HG02763 (cell line): ENCODE measurements around the gene ZNG1B.
"Not testable (repeated sequence)": the region's sequence is repeated elsewhere in the genome, so short reads cannot be mapped to it uniquely, and the experiment has no call there.

Source experiments
- ATAC-seq: cut with Tn5 transposase; IDR thresholded peaks from one replicate; pipeline ENCODE4 v1.9.1; 2021; ENCODE audit warnings: mild to moderate bottlenecking, moderate library complexity; ENCODE audit not compliant: unreplicated experiment

The ZNG1B gene

DNA sequence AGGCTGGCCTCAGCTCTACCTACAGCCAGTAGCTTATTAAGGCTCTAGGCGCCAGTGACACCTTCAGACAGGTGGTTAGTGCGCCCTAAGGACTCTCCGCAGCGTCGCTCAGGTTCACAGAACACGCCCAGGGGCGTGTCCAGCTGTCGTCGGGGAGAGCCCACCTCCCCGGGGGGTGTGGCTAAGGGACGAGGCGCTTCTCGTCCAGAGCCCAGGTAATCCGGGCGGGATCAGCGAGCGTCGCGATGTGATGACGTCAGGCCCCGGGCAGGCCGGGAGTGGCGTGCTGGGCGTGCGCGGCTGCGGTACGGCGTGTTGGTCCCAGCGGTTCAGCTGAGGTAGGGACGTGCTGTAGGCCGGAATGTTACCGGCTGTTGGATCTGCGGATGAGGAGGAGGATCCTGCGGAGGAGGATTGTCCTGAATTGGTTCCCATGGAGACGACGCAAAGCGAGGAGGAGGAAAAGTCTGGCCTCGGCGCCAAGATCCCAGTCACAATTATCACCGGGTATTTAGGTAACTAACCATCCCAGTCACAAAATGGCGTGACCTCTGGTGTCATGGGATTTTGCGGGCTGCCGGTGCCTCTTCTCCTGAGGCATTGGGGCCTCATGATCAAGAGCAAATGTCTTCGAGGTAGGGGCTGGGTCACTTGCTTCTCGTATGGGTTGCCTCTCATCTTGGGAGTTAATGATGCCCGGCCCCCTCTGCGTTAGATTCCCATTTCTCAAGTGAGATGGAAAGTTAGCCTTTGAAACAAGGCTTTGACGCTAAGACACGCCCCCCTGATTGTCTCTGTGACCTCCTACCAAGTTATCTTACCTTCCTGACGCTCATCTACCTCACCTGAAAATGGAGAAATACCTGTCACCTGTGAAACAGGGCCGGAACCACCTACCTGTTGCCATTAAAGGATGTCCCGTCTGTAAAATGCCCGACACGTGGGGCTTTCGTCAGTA lies at the start of gene ZNG1B:
TSS of gene ZNG1B (plus strand) at position 184 of the 958 bp plus-strand sequence. CDS start at position 362, 178 bp downstream.
- not testable (repeated sequence) for ATAC-seq

DNA sequence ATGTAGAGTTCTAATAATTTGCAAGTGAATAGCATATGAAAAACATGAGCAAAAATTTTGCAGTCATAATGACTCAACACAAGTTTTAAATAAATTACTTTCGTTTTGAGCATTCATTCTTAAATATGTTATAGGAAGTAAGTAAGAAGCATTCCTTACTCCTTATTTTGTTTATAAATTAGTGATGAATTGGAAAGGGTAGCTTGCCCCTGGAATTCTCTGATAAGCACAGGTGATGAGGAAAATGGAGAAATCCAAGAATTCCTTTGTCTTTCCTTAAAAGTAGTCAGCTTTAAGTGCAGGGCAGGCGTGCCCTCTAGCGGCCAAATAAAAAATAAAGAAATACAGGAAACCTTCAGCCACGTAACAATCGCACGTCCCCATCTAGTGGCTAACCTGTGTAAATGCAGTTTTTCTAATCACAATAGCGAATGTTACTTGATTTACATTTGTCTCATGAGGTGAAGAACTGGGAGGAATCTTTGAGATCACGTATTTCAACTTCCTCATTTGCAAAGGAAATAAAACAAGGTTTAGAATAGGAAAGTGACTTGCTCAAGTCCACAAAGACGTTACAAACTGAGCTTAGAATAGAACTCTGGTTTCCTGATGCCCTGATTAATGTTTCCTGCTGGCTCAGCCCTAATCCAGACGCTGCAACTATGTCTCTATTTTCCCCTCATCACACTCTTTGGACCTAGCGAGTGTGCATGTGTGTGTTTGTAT lies 47.2 kb upstream of the ZNG1B start:
- ATAC-seq = peak; percentile 89

- no peak for ATAC-seq
These were observed 46.4 kb upstream of the ZNG1B start for GRCh38 chr2:113391073-113391472.

DNA sequence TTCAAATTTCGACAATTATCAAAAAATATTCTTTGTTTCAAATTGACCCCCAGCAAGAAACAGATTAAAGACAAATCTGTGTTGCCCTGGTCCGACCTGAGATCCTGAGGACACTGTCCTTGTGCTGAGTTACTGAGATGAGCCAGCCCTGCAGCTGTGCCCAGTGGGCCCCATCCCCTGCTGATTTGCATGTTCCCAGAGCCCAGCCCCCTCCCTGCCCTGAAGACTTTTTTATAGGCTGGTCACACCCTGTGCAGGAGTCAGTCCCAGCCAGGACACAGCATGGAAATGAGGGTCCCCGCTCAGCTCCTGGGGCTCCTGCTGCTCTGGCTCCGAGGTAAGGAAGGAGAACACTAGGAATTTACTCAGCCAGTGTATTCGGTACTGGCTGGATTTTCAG lies 31.4 kb upstream of the ZNG1B start:
- ATAC-seq = no peak

DNA sequence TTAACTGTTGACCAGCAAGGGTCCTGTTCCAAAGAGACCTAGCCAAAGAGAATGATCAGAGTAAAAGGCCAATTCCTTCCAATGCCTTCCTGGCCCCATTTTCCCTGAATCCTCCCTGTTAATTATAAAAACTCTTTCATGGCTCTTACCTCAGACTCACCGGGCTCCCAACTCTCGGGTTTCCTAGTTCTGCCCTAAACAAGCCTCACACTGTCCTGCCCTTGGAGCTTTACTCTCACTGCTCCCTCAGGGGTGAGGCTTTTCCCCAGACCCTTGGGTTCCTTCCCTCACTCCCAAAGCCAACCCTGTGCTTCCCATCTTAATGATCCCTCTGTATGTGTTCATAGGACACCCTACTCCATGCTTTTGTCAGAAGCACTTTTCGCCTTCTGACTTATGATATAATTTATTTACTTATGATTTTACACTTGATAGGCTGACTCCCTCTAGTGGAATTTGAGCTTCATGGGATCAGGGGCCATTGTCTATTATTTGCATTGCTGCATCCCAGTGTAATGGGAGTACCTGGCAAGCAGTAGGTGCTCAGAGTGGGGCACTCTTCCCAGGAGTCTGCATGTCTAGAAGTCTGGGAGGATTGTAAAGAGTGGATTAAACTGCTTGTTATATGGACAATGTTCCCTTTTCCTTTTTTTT lies 29.9 kb upstream of the ZNG1B start:
- ATAC-seq = no peak

DNA sequence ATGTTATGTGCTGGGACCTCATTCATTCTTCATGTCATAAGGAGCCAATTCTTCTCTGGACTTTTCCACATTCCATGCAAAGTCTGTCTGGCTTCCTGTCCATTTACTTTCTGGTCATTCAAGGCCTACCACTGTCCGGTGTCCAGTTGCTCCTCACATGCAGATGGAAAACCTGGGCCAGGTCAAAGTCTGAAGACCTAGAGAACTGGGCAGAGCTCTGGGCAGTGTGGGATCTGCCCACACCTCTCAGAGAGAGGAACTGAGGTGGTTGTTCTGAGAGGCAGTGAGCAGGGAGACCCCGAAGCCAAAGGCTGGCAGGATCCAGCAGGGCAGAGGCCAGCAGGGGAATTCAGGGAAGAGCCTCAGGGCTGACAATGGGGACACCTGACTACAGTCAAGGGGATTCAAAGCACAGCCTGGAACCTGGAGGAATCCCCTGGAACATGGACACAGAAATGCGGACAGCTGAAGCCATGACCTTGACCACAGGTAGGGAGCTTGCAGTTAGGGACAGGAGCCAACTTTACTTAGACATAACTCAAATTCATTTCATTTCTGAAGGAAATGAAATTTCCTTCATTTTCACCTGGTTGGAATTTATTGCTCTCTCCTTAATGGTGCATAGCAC lies 25.7 kb upstream of the ZNG1B start:
- not testable (repeated sequence) for ATAC-seq

DNA sequence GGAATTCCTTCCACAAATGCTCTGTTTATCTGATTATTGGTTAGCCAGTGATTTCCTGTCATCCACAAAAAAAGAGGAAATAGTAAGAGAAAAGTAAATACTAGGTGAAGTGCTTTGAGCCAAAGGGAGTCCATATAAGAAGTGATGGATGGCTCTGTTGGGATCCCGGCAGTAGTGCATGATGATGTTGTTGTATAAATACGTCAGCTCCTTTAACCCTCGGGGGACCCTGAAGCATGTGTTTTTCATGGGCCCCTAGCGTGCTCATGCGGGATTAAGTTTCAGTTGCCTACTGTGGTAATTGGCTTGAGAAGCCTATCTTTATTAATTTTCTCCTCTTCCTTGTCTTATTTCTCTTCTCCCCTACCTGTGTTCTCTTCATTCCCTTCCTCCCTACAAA lies 24.7 kb upstream of the ZNG1B start:
- not testable (repeated sequence) for ATAC-seq

DNA sequence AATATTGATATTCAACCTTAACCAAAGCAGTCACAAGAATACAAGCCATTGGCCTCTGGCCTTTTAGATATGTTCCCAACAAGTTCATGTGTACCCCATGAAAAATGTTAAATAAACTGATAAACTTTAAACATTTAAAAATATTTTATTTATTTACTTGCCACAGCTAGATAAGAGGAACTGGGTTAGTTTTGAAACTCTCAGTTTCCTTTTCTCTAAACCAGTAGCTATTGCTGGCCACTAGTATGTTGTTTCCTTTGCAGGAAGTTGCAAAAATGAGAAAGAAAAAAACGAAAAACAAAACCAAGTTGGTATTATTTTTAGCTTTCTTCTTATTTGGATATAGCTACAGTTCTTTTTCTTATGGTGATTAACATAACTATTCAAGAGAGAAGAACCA lies 5.7 kb upstream of the ZNG1B start:
- not testable (repeated sequence) for ATAC-seq

GRCh38 chr2:113433468-113433867 lies 4.0 kb upstream of the ZNG1B start:
- ATAC-seq = not testable (repeated sequence)

DNA sequence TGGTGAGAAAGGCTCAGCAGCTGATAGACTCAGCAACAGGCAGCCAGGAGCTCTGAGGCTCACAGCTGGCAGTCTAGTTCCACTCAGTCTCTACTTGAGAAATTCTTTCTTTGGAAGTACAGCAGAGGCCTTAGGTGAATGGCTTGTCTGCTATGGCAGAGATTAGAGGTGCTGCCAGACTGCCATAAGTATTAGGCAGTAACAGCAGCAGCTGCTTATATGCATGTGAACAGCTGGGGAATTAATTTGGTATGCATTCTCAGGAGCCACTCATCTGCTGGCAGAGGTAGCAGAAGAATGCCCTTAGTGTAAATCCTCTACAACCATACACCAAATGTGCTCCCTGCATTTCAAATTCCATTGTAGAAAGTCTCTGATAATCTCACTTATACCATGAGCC lies 28.3 kb downstream of the ZNG1B start:
- ATAC-seq = not testable (repeated sequence)

GRCh38 chr2:113476688-113477368 lies 39.3 kb downstream of the ZNG1B start:
- ATAC-seq = not testable (repeated sequence)

DNA sequence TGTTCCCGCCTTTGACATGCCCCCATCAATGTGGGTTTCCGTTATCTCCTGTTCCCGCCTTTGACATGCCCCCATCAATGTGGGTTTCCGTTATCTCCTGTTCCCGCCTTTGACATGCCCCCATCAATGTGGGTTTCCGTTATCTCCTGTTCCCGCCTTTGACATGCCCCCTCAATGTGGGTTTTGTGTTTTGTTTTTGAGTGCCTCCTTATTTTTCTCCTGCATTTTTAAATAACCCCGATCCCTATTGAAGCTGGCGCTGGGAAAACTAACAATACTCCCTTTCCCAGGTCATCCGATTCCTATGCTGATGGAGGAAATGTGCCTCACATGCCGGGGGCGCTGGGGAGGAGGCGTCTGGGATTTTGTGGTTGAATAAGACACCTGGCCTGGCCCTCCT lies 59.0 kb downstream of the ZNG1B start:
- not testable (repeated sequence) for ATAC-seq

DNA sequence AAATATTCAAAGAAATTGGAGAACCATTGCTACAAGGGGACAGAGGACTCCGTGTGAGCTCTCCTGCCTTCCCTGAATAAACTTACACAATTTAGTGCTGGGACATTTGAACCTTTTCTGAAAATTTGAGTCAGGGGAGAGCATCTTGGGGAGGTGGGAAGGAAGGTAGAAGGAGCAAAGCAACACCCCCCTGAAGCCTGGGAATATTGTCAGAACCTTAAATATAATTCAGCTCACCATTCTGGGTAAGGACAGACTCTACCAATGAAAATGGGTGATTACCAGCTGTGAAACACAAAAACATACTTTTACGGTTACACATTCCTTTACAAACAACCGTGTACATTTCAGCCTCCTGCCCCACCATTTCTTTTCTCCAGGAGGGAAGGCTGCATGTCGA lies 60.9 kb downstream of the ZNG1B start, which contains the start of gene FOXD4L1:
TSS of gene FOXD4L1 (plus strand) at position 301 of the 400 bp plus-strand sequence. CDS start 592 bp downstream, outside the sequence.
- not testable (repeated sequence) for ATAC-seq

- not testable (repeated sequence) for ATAC-seq
These were observed 61.8 kb downstream of the ZNG1B start for GRCh38 chr2:113499019-113499885.

DNA sequence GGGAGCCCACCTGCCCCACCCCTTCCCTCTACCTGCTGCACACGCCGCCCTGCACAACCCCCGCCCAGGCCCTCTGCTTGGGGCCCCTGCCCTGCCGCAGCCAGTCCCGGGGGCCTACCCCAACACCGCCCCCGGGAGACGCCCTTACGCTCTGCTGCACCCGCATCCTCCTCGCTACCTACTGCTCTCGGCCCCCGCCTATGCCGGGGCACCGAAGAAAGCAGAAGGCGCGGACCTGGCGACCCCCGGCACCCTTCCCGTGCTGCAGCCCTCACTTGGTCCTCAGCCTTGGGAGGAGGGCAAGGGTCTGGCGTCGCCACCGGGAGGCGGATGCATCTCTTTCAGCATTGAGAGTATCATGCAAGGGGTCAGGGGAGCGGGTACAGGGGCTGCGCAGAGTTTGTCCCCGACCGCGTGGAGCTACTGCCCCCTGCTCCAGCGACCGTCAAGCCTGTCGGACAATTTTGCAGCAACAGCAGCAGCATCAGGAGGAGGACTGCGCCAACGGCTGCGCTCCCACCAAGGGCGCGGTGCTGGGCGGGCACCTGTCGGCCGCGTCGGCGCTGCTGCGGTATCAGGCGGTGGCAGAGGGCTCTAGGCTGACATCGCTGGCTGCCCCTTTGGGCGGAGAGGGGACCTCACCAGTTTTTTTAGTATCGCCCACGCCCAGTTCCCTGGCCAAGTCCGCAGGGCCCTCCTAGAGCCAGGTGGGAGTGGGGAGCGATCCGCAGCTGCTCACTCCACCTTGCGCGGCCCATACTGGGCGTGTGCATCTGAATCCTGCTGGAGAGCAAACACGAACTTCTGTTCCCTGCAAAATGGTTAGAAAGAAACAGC lies 62.6 kb downstream of the ZNG1B start:
- not testable (repeated sequence) for ATAC-seq

GRCh38 chr2:113500723-113501038 lies 63.2 kb downstream of the ZNG1B start:
- not testable (repeated sequence) for ATAC-seq

DNA sequence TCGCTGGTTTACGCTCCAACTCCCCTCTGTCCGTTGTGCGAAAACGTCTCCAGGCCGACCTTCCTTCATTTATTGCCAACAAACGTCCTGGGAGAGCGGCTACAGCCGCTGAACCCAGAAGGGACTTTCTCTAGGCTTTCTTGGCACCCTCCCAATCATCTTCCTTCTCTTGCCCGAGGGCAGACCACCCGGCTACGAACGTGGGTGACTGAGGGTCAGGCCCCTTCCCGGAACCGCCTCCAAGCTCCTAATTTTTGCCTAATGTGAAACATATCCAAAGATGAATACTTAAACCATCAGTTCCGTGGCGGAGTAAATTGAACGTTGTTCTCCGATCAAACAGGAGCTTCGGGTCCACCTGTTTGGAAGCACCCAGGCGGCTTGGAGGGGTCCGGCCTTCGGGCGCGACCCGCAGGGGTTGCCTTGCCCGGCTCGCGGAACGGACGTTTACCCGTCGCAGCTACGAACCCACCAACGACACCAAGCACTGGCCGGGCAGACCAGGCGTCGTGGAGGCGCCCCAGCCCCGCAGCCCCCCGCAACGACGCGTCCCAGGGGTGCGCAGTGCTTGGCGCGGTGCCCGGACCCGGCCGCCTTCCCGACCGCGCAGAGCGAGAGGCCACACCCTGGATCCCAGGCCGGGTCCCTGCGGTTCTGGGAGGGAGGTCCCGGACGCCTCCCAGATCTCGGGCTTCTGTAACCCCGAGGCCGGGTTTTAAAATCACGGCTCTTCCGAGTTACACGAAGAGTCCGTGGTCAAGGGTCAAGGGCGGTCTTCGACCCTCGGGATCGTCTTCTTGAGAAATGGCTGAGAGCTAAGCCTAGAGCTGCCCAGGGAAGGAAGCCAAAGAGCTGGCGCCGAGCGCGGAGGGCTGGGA lies 65.0 kb downstream of the ZNG1B start:
- ATAC-seq = not testable (repeated sequence)
